NCI-H1417 (cell line): ENCODE results near the gene TSPY4.
"Not testable (repeated sequence)": the region's sequence is repeated elsewhere in the genome, so short reads cannot be mapped to it uniquely, and the experiment has no call there.

Experiments used
- DNase-seq, 3 experiments: peaks; one replicate each; lab custom pipeline; 2025; lab: John Stamatoyannopoulos, UW

The TSPY4 gene

GRCh38 chrY:9337164-9337563 lies at the start of gene TSPY4:
TSS of gene TSPY4 (plus strand) at chrY:9337464. CDS start at chrY:9337510, 46 bp downstream.
- DNase-seq: not testable (repeated sequence)

GRCh38 chrY:9320996-9321395 lies 16.3 kb upstream of the TSPY4 start:
- no peak for DNase-seq

GRCh38 chrY:9357497-9357896 lies 20.2 kb downstream of the TSPY4 start, which contains the start of gene TSPY8:
TSS of gene TSPY8 (plus strand) at chrY:9357797. CDS start at chrY:9357843, 46 bp downstream.
- DNase-seq: not testable (repeated sequence)
